WTC11 (cell line): ENCODE results near the gene GAS2. TPM values are rescaled to one million over a fixed set of nuclear protein-coding genes. Genes with fewer than 3 reads are reported as not detected.

Experiments
- ATAC-seq: fragments of 200-7000 bp; cut with Tn5 transposase; 2 replicates; pipeline ENCODE4 v1.10.0; 2021; ENCODE audit warnings: mild to moderate bottlenecking, moderate library complexity
- CTCF ChIA-PET: fragments of 300-600 bp; sonication (Branson Sonifier 250); formaldehyde crosslinking; loops from one replicate; lab custom pipeline; 2021; ENCODE audit warnings: antibody characterized with exemption; lab: Charles Lee
- POLR2A ChIA-PET: fragments of 350-600 bp; sonication (Branson Sonifier 250); formaldehyde crosslinking; loops from one replicate; lab custom pipeline; 2021; ENCODE audit warnings: antibody characterized with exemption; lab: Charles Lee
- DNase-seq: peaks from one replicate; pipeline ENCODE4 v3.0.0; 2021; ENCODE audit warnings: low spot score
- H3K27ac Mint-ChIP-seq: 2 replicates; pipeline ENCODE4 v1.8.0; 2021; ENCODE audit warnings: mixed read lengths
- H3K27me3 Mint-ChIP-seq: 2 replicates; pipeline ENCODE4 v1.8.0; 2021; ENCODE audit warnings: low read depth, mild to moderate bottlenecking, moderate library complexity, mixed read lengths
- H3K36me3 Mint-ChIP-seq: 2 replicates; pipeline ENCODE4 v1.8.0; 2021; ENCODE audit warnings: mixed read lengths
- H3K4me1 Mint-ChIP-seq: 2 replicates; pipeline ENCODE4 v1.8.0; 2022; ENCODE audit warnings: mixed read lengths
- H3K4me3 Mint-ChIP-seq: 2 replicates; pipeline ENCODE4 v1.8.0; 2021; ENCODE audit warnings: mild to moderate bottlenecking, moderate library complexity, mixed read lengths
- H3K9me3 Mint-ChIP-seq: 2 replicates; pipeline ENCODE4 v1.8.0; 2021; ENCODE audit warnings: mixed read lengths
- CREM ChIP-seq: sonication (generic); formaldehyde crosslinking; IDR thresholded peaks from 2 replicates; pipeline ENCODE4 v1.8.1; 2022; ENCODE audit warnings: mild to moderate bottlenecking, missing genetic modification reagents, moderate library complexity
- GABPB1 ChIP-seq: sonication (generic); formaldehyde crosslinking; IDR thresholded peaks from 2 replicates; pipeline ENCODE4 v1.8.1; 2023; ENCODE audit warnings: mild to moderate bottlenecking, missing genetic modification reagents
- MXD4 ChIP-seq: fragments of 250-450 bp; sonication (Bioruptor Pico); IDR thresholded peaks from 2 replicates; pipeline ENCODE4 v1.8.0; 2021; ENCODE audit warnings: mild to moderate bottlenecking, moderate library complexity, borderline replicate concordance
- NFE2L1 ChIP-seq: sonication (generic); formaldehyde crosslinking; IDR thresholded peaks from 2 replicates; pipeline ENCODE4 v1.8.1; 2023; ENCODE audit warnings: missing genetic modification reagents
- NR2C2 ChIP-seq: sonication (generic); formaldehyde crosslinking; IDR thresholded peaks from 2 replicates; pipeline ENCODE4 v1.8.0; 2022; ENCODE audit warnings: mild to moderate bottlenecking, missing genetic modification reagents
- SMAD4 ChIP-seq: sonication (generic); formaldehyde crosslinking; IDR thresholded peaks from 2 replicates; pipeline ENCODE4 v1.8.0; 2022; ENCODE audit warnings: mild to moderate bottlenecking, missing genetic modification reagents
- TP53 ChIP-seq: sonication (generic); formaldehyde crosslinking; IDR thresholded peaks from 2 replicates; pipeline ENCODE4 v1.8.1; 2023; ENCODE audit warnings: mild to moderate bottlenecking, missing genetic modification reagents
- total RNA-seq: library from RNA; stranded (reverse); gene quantifications from 3 replicates; pipeline ENCODE4 v1.2.3, GENCODE V29; 2021
- TF ChIP-seq, protein P1 (sequence below): sonication (generic); formaldehyde crosslinking; IDR thresholded peaks from 2 replicates; pipeline ENCODE4 v1.8.1; 2022; ENCODE audit warnings: low read depth, missing genetic modification reagents, borderline replicate concordance
- TF ChIP-seq, protein P2 (sequence below): fragments of 250-450 bp; sonication (Bioruptor Pico); IDR thresholded peaks from 2 replicates; pipeline ENCODE4 v1.9.0; 2021; ENCODE audit warnings: mild to moderate bottlenecking, borderline replicate concordance
- TF ChIP-seq, protein P3 (sequence below): fragments of 250-450 bp; sonication (Bioruptor Pico); IDR thresholded peaks from 2 replicates; pipeline ENCODE4 v1.8.0; 2021; ENCODE audit warnings: mild to moderate bottlenecking
- TF ChIP-seq, protein P4 (sequence below): sonication (generic); formaldehyde crosslinking; conservative IDR thresholded peaks from 2 replicates; pipeline ENCODE4 v1.8.1; 2022; ENCODE audit warnings: mild to moderate bottlenecking, missing genetic modification reagents
- TF ChIP-seq, protein P5 (sequence below): sonication (generic); formaldehyde crosslinking; conservative IDR thresholded peaks from 2 replicates; pipeline ENCODE4 v1.8.1; 2023; ENCODE audit warnings: mild to moderate bottlenecking, low read depth, missing genetic modification reagents, moderate library complexity
- TF ChIP-seq, protein P6 (sequence below): fragments of 200-600 bp; IDR thresholded peaks from 2 replicates; pipeline ENCODE4 v1.8.0; 2022; ENCODE audit warnings: antibody characterized with exemption

GAS2 gene
- total RNA-seq, 1 experiment from 2014 or later: 1.8 TPM

DNA sequence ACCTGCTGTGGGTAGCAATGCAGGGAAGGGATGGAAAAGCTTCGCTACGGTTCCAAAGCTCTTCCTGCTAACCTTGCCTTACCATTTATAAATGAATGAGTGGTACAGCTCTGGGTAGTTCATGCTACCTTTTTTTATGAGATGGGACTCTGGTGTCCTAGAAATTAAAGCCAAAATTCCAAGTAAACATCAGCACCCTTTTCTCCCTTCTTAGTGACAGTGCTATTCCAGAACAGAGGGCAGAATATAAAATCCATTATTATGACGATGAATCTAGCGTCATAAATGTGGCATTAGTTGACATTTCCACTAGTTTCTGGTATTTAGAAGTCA is 163.6 kb downstream of the GAS2 start:
- Mint-ChIP-seq H3K4me1 (peaks cover 26% of the 10 kb centered on the region), H3K9me3 (no peaks in the 10 kb centered on the region)
- no peak for TF ChIP-seq TP53 (CRISPR knock-in tag)
- TF ChIP-seq, protein P1, sequence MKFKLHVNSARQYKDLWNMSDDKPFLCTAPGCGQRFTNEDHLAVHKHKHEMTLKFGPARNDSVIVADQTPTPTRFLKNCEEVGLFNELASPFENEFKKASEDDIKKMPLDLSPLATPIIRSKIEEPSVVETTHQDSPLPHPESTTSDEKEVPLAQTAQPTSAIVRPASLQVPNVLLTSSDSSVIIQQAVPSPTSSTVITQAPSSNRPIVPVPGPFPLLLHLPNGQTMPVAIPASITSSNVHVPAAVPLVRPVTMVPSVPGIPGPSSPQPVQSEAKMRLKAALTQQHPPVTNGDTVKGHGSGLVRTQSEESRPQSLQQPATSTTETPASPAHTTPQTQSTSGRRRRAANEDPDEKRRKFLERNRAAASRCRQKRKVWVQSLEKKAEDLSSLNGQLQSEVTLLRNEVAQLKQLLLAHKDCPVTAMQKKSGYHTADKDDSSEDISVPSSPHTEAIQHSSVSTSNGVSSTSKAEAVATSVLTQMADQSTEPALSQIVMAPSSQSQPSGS (CRISPR knock-in tag): no peak
- no peak for TF ChIP-seq CREM (CRISPR knock-in tag)
- TF ChIP-seq NFE2L1 (CRISPR knock-in tag): no peak
- TF ChIP-seq, protein P2, sequence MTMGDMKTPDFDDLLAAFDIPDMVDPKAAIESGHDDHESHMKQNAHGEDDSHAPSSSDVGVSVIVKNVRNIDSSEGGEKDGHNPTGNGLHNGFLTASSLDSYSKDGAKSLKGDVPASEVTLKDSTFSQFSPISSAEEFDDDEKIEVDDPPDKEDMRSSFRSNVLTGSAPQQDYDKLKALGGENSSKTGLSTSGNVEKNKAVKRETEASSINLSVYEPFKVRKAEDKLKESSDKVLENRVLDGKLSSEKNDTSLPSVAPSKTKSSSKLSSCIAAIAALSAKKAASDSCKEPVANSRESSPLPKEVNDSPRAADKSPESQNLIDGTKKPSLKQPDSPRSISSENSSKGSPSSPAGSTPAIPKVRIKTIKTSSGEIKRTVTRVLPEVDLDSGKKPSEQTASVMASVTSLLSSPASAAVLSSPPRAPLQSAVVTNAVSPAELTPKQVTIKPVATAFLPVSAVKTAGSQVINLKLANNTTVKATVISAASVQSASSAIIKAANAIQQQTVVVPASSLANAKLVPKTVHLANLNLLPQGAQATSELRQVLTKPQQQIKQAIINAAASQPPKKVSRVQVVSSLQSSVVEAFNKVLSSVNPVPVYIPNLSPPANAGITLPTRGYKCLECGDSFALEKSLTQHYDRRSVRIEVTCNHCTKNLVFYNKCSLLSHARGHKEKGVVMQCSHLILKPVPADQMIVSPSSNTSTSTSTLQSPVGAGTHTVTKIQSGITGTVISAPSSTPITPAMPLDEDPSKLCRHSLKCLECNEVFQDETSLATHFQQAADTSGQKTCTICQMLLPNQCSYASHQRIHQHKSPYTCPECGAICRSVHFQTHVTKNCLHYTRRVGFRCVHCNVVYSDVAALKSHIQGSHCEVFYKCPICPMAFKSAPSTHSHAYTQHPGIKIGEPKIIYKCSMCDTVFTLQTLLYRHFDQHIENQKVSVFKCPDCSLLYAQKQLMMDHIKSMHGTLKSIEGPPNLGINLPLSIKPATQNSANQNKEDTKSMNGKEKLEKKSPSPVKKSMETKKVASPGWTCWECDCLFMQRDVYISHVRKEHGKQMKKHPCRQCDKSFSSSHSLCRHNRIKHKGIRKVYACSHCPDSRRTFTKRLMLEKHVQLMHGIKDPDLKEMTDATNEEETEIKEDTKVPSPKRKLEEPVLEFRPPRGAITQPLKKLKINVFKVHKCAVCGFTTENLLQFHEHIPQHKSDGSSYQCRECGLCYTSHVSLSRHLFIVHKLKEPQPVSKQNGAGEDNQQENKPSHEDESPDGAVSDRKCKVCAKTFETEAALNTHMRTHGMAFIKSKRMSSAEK: no peak
- TF ChIP-seq, protein P3, sequence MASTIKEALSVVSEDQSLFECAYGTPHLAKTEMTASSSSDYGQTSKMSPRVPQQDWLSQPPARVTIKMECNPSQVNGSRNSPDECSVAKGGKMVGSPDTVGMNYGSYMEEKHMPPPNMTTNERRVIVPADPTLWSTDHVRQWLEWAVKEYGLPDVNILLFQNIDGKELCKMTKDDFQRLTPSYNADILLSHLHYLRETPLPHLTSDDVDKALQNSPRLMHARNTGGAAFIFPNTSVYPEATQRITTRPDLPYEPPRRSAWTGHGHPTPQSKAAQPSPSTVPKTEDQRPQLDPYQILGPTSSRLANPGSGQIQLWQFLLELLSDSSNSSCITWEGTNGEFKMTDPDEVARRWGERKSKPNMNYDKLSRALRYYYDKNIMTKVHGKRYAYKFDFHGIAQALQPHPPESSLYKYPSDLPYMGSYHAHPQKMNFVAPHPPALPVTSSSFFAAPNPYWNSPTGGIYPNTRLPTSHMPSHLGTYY: no peak
- TF ChIP-seq SMAD4 (CRISPR knock-in tag): no peak
- TF ChIP-seq GABPB1 (CRISPR knock-in tag): no peak
- TF ChIP-seq, protein P4, sequence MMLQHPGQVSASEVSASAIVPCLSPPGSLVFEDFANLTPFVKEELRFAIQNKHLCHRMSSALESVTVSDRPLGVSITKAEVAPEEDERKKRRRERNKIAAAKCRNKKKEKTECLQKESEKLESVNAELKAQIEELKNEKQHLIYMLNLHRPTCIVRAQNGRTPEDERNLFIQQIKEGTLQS (CRISPR knock-in tag): no peak
- TF ChIP-seq, protein P5, sequence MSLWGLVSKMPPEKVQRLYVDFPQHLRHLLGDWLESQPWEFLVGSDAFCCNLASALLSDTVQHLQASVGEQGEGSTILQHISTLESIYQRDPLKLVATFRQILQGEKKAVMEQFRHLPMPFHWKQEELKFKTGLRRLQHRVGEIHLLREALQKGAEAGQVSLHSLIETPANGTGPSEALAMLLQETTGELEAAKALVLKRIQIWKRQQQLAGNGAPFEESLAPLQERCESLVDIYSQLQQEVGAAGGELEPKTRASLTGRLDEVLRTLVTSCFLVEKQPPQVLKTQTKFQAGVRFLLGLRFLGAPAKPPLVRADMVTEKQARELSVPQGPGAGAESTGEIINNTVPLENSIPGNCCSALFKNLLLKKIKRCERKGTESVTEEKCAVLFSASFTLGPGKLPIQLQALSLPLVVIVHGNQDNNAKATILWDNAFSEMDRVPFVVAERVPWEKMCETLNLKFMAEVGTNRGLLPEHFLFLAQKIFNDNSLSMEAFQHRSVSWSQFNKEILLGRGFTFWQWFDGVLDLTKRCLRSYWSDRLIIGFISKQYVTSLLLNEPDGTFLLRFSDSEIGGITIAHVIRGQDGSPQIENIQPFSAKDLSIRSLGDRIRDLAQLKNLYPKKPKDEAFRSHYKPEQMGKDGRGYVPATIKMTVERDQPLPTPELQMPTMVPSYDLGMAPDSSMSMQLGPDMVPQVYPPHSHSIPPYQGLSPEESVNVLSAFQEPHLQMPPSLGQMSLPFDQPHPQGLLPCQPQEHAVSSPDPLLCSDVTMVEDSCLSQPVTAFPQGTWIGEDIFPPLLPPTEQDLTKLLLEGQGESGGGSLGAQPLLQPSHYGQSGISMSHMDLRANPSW (CRISPR knock-in tag): no peak
- TF ChIP-seq, protein P6, sequence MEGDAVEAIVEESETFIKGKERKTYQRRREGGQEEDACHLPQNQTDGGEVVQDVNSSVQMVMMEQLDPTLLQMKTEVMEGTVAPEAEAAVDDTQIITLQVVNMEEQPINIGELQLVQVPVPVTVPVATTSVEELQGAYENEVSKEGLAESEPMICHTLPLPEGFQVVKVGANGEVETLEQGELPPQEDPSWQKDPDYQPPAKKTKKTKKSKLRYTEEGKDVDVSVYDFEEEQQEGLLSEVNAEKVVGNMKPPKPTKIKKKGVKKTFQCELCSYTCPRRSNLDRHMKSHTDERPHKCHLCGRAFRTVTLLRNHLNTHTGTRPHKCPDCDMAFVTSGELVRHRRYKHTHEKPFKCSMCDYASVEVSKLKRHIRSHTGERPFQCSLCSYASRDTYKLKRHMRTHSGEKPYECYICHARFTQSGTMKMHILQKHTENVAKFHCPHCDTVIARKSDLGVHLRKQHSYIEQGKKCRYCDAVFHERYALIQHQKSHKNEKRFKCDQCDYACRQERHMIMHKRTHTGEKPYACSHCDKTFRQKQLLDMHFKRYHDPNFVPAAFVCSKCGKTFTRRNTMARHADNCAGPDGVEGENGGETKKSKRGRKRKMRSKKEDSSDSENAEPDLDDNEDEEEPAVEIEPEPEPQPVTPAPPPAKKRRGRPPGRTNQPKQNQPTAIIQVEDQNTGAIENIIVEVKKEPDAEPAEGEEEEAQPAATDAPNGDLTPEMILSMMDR: no peak
- no peak for TF ChIP-seq MXD4 (CRISPR knock-in tag)
- TF ChIP-seq NR2C2 (CRISPR knock-in tag): no peak
- TF ChIP-seq, all 79 proteins: peak for 0
- Mint-ChIP-seq H3K27ac (no peak overlapping the region), H3K27me3 (peaks cover 15% of the 10 kb centered on the region), H3K36me3 (no peaks in the 10 kb centered on the region), H3K4me3 (peak overlapping the region; percentile 56)
- ChIA-PET POLR2A (interaction anchor here (1.0 kb wide), 1 partner anchor 32 kb away, joined by 3 read pairs; no protein-coding TSS in a partner anchor), CTCF (interaction anchor here (0.6 to 2.2 kb wide), 21 partner anchors 9 to 710 kb away, joined by 3 to 13 read pairs (median 5); partner anchors contain the start of gene FANCF)
- ATAC-seq: no peak
- DNase-seq: no peak
